ENCODE results near the gene CSRNP2. TPM values are rescaled to one million over a fixed set of nuclear protein-coding genes. Genes with fewer than 3 reads are reported as not detected.

Gene CSRNP2
- total RNA-seq, 2 experiments from 2014 or later: 11.7 to 30.1 TPM

- H3K27ac ChIP-seq (ENCODE audit: low read depth, low read length, poor library complexity, severe bottlenecking): peak overlapping the region; percentile 70
- peak; percentile 13 for DNase-seq (ENCODE audit: low spot score)
- H3K4me3 ChIP-seq (ENCODE audit: low read depth, low read length, poor library complexity, severe bottlenecking): peak overlapping the region; percentile 52
- H3K36me3 ChIP-seq (ENCODE audit: insufficient read depth, low read length): peaks cover 18% of the 10 kb centered on the region
- H3K9me3 ChIP-seq (ENCODE audit: low read length): no peaks in the 10 kb centered on the region
- H3K79me2 ChIP-seq (ENCODE audit: insufficient read depth, low read depth, low read length): peaks cover 23% of the 10 kb centered on the region; the same call in 1 of the 2 replicates
- ChIA-PET POLR2A (interaction anchor here (0.6 to 1.2 kb wide), 2 partner anchors 11 to 46 kb away, joined by 3 read pairs; no protein-coding TSS in a partner anchor), CTCF (ENCODE audit: unreplicated experiment) (interaction anchor here (0.5 kb wide), 1 partner anchor 198 kb away, joined by 3 read pairs; no protein-coding TSS in a partner anchor)
- no peaks in the 10 kb centered on the region for H4K20me1 ChIP-seq (ENCODE audit: insufficient read depth, low read length)
- peak overlapping the region; percentile 55; the same call in 1 of the 2 replicates for H2AFZ ChIP-seq (ENCODE audit: low read length)
- H3K4me2 ChIP-seq (ENCODE audit: low read length): peak overlapping the region; percentile 64
- no TSS peak for BruUV-seq (replicated peaks)
- H3K9me2 ChIP-seq (ENCODE audit: insufficient read depth, low read length): no peaks in the 10 kb centered on the region
- intact Hi-C loops (cut with micrococcal nuclease; ENCODE audit: unreplicated experiment): no loop called here
- peaks cover 46% of the 10 kb centered on the region for H3K4me1 ChIP-seq (ENCODE audit: insufficient read depth, low read length, poor library complexity, severe bottlenecking)
- no peak for TF ChIP-seq EZH2phosphoT487 (IDR thresholded peaks at IDR 0.05; ENCODE audit: borderline replicate concordance, low read depth, low read length)
- no peak for TF ChIP-seq CTCF (conservative IDR thresholded peaks at IDR 0.05; ENCODE audit: low read length)
These were observed 5.5 kb downstream of the CSRNP2 start for GRCh38 chr12:51077930-51078329.

GRCh38 chr12:51076236-51076930 lies 7.0 kb downstream of the CSRNP2 start:
- Histone ChIP-seq H2AFZ (ENCODE audit: low read length) (no peak overlapping the region), H4K20me1 (ENCODE audit: insufficient read depth, low read length) (no peaks in the 10 kb centered on the region), H3K27ac (ENCODE audit: low read depth, low read length, poor library complexity, severe bottlenecking) (no peak overlapping the region), H3K36me3 (ENCODE audit: insufficient read depth, low read length) (peaks cover 31% of the 10 kb centered on the region), H3K4me1 (ENCODE audit: insufficient read depth, low read length, poor library complexity, severe bottlenecking) (peaks cover 33% of the 10 kb centered on the region), H3K79me2 (ENCODE audit: insufficient read depth, low read depth, low read length) (peaks cover 8% of the 10 kb centered on the region; the same call in 1 of the 2 replicates), H3K9me3 (ENCODE audit: low read length) (no peaks in the 10 kb centered on the region), H3K4me3 (ENCODE audit: low read depth, low read length, poor library complexity, severe bottlenecking) (no peak overlapping the region), H3K4me2 (ENCODE audit: low read length) (peak overlapping the region; percentile 64; the same call in 1 of the 2 replicates), H3K9me2 (ENCODE audit: insufficient read depth, low read length) (no peaks in the 10 kb centered on the region)
- no peak for TF ChIP-seq CTCF (conservative IDR thresholded peaks at IDR 0.05; ENCODE audit: low read length)
- TF ChIP-seq EZH2phosphoT487 (IDR thresholded peaks at IDR 0.05; ENCODE audit: borderline replicate concordance, low read depth, low read length): no peak
- POLR2A ChIA-PET: interaction anchor here (0.6 to 0.7 kb wide), 6 partner anchors 10 to 145 kb away, joined by 3 to 7 read pairs (median 4); no protein-coding TSS in a partner anchor
- CTCF ChIA-PET (ENCODE audit: unreplicated experiment): interaction anchor here (0.7 kb wide), 1 partner anchor 265 kb away, joined by 3 read pairs; no protein-coding TSS in a partner anchor
- intact Hi-C loops (cut with micrococcal nuclease; ENCODE audit: unreplicated experiment): no loop called here
- DNase-seq (ENCODE audit: low spot score): no peak
- no TSS peak for BruUV-seq (replicated peaks)

GRCh38 chr12:51075390-51075789 lies 8.0 kb downstream of the CSRNP2 start:
- Histone ChIP-seq H3K4me2 (ENCODE audit: low read length) (no peak overlapping the region), H3K4me1 (ENCODE audit: insufficient read depth, low read length, poor library complexity, severe bottlenecking) (peaks cover 31% of the 10 kb centered on the region), H4K20me1 (ENCODE audit: insufficient read depth, low read length) (no peaks in the 10 kb centered on the region), H2AFZ (ENCODE audit: low read length) (no peak overlapping the region), H3K36me3 (ENCODE audit: insufficient read depth, low read length) (peaks cover 39% of the 10 kb centered on the region; the same call in 1 of the 2 replicates), H3K4me3 (ENCODE audit: low read depth, low read length, poor library complexity, severe bottlenecking) (no peak overlapping the region), H3K27ac (ENCODE audit: low read depth, low read length, poor library complexity, severe bottlenecking) (no peak overlapping the region), H3K79me2 (ENCODE audit: insufficient read depth, low read depth, low read length) (peaks cover 6% of the 10 kb centered on the region; the same call in 1 of the 2 replicates), H3K9me3 (ENCODE audit: low read length) (no peaks in the 10 kb centered on the region), H3K9me2 (ENCODE audit: insufficient read depth, low read length) (no peaks in the 10 kb centered on the region)
- no TSS peak for BruUV-seq (replicated peaks)
- ChIA-PET CTCF (ENCODE audit: unreplicated experiment) (no interaction called here), POLR2A (no interaction called here)
- TF ChIP-seq EZH2phosphoT487 (IDR thresholded peaks at IDR 0.05; ENCODE audit: borderline replicate concordance, low read depth, low read length) (no peak), CTCF (conservative IDR thresholded peaks at IDR 0.05; ENCODE audit: low read length) (no peak)
- no peak for DNase-seq (ENCODE audit: low spot score)
- intact Hi-C loops (cut with micrococcal nuclease; ENCODE audit: unreplicated experiment): no loop called here

Data from OCI-LY7 (cell line).